NCI-H2227 (cell line): ENCODE data around the gene PACRG.

Experiments
- DNase-seq: peaks from one replicate; lab custom pipeline; 2025; ENCODE audit not compliant: unreplicated experiment; lab: John Stamatoyannopoulos, UW

PACRG gene

GRCh38 chr6:163261361-163261760, 533.6 kb downstream of the PACRG start:
- DNase-seq, result no peak

GRCh38 chr6:163262080-163262479, 534.3 kb downstream of the PACRG start:
- DNase-seq, result no peak

- DNase-seq, result no peak
These were observed 535.4 kb downstream of the PACRG start for GRCh38 chr6:163263196-163263595.

GRCh38 chr6:163263998-163264661, 536.4 kb downstream of the PACRG start:
- DNase-seq, result no peak

GRCh38 chr6:163264662-163265035, 536.9 kb downstream of the PACRG start:
- no peak for DNase-seq

- no peak for DNase-seq
These were observed 553.9 kb downstream of the PACRG start for GRCh38 chr6:163281634-163282033.

GRCh38 chr6:163282672-163283071, 554.9 kb downstream of the PACRG start:
- no peak for DNase-seq

GRCh38 chr6:163284151-163284550, 556.4 kb downstream of the PACRG start:
- DNase-seq, result no peak

GRCh38 chr6:163285691-163286090, 557.9 kb downstream of the PACRG start:
- DNase-seq, result no peak

GRCh38 chr6:163287626-163288025, 559.9 kb downstream of the PACRG start:
- no peak for DNase-seq

GRCh38 chr6:163288066-163288465, 560.3 kb downstream of the PACRG start:
- DNase-seq, result no peak

- DNase-seq, result no peak
These were observed 561.1 kb downstream of the PACRG start for GRCh38 chr6:163288915-163289314.

- no peak for DNase-seq
These were observed 561.7 kb downstream of the PACRG start for GRCh38 chr6:163289447-163289846.

GRCh38 chr6:163290545-163291274, 562.9 kb downstream of the PACRG start:
- DNase-seq, result no peak

- DNase-seq, result no peak
These were observed 563.8 kb downstream of the PACRG start for GRCh38 chr6:163291622-163292021.

- DNase-seq, result no peak
These were observed 565.5 kb downstream of the PACRG start for GRCh38 chr6:163293286-163293685.

GRCh38 chr6:163294734-163295133, 567.0 kb downstream of the PACRG start:
- DNase-seq, result no peak

GRCh38 chr6:163296835-163297519, 569.2 kb downstream of the PACRG start:
- no peak for DNase-seq

- DNase-seq, result no peak
These were observed 570.5 kb downstream of the PACRG start for GRCh38 chr6:163298079-163298830.

- no peak for DNase-seq
These were observed 573.1 kb downstream of the PACRG start for GRCh38 chr6:163300838-163301237.
